Esophagus (tissue), 2 donors: Measurements from ENCODE around the gene DGUOK. TPM values are rescaled to one million over a fixed set of nuclear protein-coding genes. Genes with fewer than 3 reads are reported as not detected.

Experiments used
- H3K27ac ChIP-seq, 2 donors: one replicate each; pipeline ENCODE4 v1.5.1; 2013; ENCODE audit warnings: low read depth in 2 of 2, mild to moderate bottlenecking in 2 of 2, inconsistent platforms in 1 of 2, low read length in 1 of 2, moderate library complexity in 1 of 2
- H3K27me3 ChIP-seq, 2 donors: one replicate each; pipeline ENCODE4 v1.6.1; 2013; ENCODE audit warnings: low read length in 2 of 2, control low read depth in 1 of 2, mild to moderate bottlenecking in 1 of 2; ENCODE audit not compliant: insufficient read depth in 2 of 2, control insufficient read depth in 1 of 2
- H3K36me3 ChIP-seq, 2 donors: one replicate each; pipeline ENCODE4 v1.6.1; 2013; ENCODE audit warnings: low read length in 1 of 2; ENCODE audit not compliant: control insufficient read depth in 2 of 2, insufficient read depth in 2 of 2
- H3K4me1 ChIP-seq, 2 donors: one replicate each; pipeline ENCODE4 v1.6.1; 2013; ENCODE audit warnings: low read length in 1 of 2; ENCODE audit not compliant: control insufficient read depth in 2 of 2, insufficient read depth in 2 of 2
- H3K4me3 ChIP-seq, 2 donors: one replicate each; pipeline ENCODE4 v1.5.1; 2013; ENCODE audit warnings: low read length in 2 of 2, mild to moderate bottlenecking in 2 of 2, low read depth in 1 of 2, moderate library complexity in 1 of 2
- H3K9me3 ChIP-seq, 2 donors: one replicate each; pipeline ENCODE4 v1.6.1; 2013; ENCODE audit warnings: mild to moderate bottlenecking in 2 of 2, low read depth in 1 of 2, low read length in 1 of 2, moderate library complexity in 1 of 2; ENCODE audit not compliant: control insufficient read depth in 2 of 2, insufficient read depth in 1 of 2
- WGBS, 2 donors: extraction: QIAGEN DNeasy Blood & Tissue Kit; methylation state at CpG; one replicate each; pipeline ENCODE4 v1.1.7; 2013; 5-methylcytosine and 5-hydroxymethylcytosine counted together
- polyA plus RNA-seq, 2 donors: library from polyadenylated mRNA; stranded (reverse); fragments of 200-250 nt; gene quantifications; one replicate each; pipeline ENCODE4 v1.2.3, GENCODE V29; 2013
- donor health status: healthy with polysubstance abuse.
- donor health status: Bipolar disorder and iron deficiency.

DGUOK gene
- polyA plus RNA-seq, 2 donors, result 42.8 to 45.6 TPM

DNA sequence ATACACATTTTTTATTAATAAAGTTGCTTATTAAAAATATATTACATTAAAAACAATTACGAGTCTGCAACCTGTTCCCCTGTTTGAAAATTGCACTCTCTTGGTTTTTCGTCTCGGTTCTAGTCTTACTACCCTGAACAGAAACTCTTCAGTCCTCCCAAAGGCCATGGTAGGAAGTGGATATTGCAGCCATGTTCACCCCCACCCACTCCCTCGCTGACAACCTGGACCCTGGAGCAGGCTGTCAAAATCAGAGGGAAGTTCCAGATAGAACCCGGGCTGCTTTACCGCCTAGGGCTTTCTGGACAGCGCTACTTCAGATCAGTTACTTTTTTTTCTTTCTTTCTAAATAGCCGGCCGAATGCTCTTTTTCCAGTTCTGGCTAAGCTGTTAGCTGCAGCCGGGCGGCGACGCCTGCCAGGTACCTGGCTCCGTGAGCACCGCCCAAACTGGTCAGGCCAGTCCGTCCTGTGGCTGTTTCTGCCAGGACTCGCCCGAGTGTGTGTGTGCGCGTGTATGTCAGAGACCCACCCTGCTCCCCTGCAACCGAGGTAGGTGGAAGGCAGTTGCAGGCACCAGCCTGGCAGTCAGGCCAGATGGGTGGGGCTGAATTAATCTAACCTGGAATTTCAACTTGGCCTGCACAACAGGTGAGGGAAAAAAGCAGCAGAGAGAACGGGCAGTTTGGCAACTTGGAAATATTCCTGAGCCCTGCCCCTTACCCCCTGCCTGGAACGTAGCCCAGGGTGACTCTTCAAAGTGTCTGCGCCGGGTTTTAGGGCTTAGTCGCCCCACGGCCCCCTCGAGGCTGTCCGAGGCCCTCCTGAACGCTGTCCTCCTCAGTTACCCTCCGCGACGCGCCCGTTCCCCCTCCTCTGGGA, 56.9 kb downstream of the DGUOK start:
- H3K4me3 ChIP-seq, result peak overlapping the region; percentile 71 to 90
- 16 to 24% methylated on average over 35 of the region's 35 CpGs for WGBS, 2 donors
- peaks cover 16 to 30% of the 10 kb centered on the region in 2 donors for H3K4me1 ChIP-seq
- H3K9me3 ChIP-seq, result no peaks in the 10 kb centered on the region
- no peaks in the 10 kb centered on the region for H3K36me3 ChIP-seq
- H3K27ac ChIP-seq, result peak overlapping the region; percentile 96 to 97
- H3K27me3 ChIP-seq, result no peaks in the 10 kb centered on the region

DNA sequence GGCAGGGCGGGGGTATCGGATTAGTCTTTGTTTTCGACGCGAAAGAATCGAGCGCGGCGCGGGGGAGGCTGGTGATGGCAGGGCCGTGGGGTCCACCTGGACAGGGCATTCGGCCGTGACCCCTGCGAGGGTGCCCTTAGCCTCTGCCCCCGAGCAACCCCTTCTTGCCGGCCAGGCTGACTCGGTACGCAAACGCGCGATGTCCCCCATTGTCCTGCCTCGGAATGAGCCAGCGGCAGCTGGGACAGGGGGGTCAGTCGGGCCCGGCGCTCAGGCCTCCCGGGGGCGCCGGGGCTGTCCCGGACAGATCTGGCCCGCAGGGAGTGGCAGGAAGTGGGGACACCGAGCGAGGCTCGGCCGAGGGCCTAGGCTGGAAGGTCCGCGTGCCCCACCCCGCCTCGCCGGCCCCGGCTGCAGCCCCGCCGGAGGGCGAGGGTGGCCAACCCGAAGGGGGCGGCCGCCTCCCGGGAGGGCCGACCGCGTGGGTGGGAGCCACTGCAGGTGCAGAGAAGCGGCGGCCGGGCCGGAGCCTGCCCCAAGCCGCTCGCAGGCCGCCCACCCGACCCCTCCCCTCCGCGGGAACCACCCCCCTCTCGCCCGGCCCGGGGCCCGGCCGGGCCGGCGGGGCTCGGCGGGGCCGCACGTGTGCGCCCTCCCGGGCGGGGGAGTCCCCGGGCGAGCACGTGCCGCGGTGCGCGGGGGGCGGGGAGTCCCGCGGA, 57.7 kb downstream of the DGUOK start, which contains the start of gene TET3:
Gene TET3, plus strand, starts transcription at position 708 of the 719 bp plus-strand sequence. CDS start 1,494 bp downstream, outside the sequence.
- whole genome bisulfite sequencing, 2 donors, result 1 to 2% methylated on average over 48 to 85 of the region's 85 CpGs
- H3K36me3 ChIP-seq, result no peaks in the 10 kb centered on the region
- peak within 1 kb of the TSS; percentile 71 to 90 for H3K4me3 ChIP-seq
- no peaks in the 10 kb centered on the region for H3K9me3 ChIP-seq
- H3K27me3 ChIP-seq, result no peaks in the 10 kb centered on the region
- H3K27ac ChIP-seq, result peak within 1 kb of the TSS; percentile 87 to 97
- peaks cover 20 to 33% of the 10 kb centered on the region in 2 donors for H3K4me1 ChIP-seq

DNA sequence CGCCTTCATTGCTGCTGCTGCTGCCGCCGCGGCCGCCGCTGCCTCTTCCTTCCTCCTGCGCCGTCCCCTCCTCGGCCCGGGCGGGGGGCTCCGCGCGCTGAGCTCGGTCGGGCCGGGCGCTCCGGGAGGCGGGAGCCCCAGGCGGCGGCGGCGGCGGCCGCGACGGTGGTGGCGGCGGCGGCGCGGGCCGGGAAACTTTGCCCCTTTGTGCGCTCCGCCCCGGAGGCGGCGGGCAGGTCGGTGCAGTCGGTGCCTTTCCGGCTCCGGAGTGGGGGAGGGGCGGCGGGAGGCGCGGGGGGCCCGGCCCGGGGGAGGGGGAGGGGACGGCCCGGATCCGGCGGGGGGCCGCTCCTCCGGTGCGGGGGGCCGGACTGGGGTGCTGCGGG, 58.2 kb downstream of the DGUOK start:
- peak overlapping the region; percentile 71 to 90 for H3K4me3 ChIP-seq
- H3K9me3 ChIP-seq, result no peaks in the 10 kb centered on the region
- no peaks in the 10 kb centered on the region for H3K27me3 ChIP-seq
- no peaks in the 10 kb centered on the region for H3K36me3 ChIP-seq
- peaks cover 20 to 33% of the 10 kb centered on the region in 2 donors for H3K4me1 ChIP-seq
- 0 to 1% methylated on average over 7 to 53 of the region's 58 CpGs for WGBS, 2 donors
- peak overlapping the region; percentile 87 to 97 for H3K27ac ChIP-seq

DNA sequence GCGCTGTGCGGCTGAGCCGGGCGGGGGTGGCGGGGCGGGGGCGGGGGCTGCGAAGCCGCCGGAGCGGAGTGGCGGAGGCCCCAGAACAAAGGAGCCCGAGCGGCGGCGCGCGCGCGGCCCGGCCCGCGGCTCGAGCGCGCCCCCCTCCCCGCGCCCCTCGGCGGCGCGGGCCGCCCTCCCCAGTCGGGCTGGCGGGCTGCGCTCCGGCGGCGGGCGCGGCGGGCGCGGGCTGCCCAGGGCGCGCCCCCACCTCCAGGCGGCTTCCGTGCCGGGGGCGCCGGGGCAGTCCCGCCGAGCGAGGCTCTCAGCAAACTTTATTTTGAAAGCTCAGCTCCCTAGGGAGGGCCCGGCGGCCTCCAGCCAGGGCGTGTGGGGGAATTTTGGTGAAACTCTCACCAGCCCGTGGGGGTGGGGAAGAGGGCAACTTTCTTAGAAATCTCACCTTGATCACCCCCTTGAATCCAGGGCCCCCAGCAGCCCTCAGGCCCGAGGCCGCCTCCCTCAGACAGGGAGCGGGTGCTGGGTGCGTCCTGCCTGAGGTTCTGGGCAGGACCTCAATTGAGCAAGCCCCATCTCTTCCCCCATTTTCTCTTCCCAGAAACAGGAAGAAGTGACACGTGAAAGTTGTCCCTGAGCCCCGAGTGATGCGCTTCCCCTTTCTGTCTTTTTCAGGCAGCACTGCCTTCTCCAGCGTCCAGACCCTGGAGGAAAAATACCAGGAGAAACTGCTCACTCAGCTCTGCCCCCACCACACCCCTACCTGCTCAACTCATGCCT, 58.8 kb downstream of the DGUOK start:
- no peaks in the 10 kb centered on the region for H3K9me3 ChIP-seq
- 2 to 5% methylated on average over 22 to 66 of the region's 66 CpGs for WGBS, 2 donors
- H3K36me3 ChIP-seq, result peaks cover 0 to 4% of the 10 kb centered on the region in 2 donors
- H3K27ac ChIP-seq, result peak overlapping the region; percentile 87 to 97
- no peaks in the 10 kb centered on the region for H3K27me3 ChIP-seq
- peak overlapping the region; percentile 55 to 90 for H3K4me3 ChIP-seq
- H3K4me1 ChIP-seq, result peaks cover 20 to 35% of the 10 kb centered on the region in 2 donors

DNA sequence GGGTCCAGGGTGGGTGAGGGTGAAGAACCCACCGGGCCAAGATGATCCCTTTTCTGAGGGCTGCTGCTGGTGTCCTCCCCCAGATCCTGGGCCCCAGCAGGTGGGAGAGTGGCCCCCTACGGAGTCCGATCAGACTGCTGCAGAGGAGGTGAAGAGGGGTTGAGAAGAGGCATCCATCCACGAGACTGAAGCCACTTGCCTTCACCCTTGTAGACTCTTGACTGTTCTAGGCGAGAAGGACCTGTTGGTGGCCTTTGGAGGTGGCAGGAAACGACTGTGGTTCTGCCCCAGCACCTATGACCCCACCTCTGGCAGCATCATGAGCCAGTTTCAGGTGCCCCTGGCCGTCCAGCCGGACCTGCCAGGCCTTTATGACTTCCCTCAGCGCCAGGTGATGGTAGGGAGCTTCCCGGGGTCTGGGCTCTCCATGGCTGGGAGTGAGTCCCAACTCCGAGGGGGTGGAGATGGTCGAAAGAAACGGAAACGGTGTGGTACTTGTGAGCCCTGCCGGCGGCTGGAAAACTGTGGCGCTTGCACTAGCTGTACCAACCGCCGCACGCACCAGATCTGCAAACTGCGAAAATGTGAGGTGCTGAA, 59.5 kb downstream of the DGUOK start:
- WGBS, 2 donors, result 76 to 81% methylated on average over 21 of the region's 21 CpGs
- Histone ChIP-seq H3K36me3 (peaks cover 0 to 4% of the 10 kb centered on the region in 2 donors), H3K27me3 (no peaks in the 10 kb centered on the region), H3K27ac (peak overlapping the region; percentile 87 to 97), H3K4me3 (peak overlapping the region; percentile 55 to 90), H3K9me3 (no peaks in the 10 kb centered on the region), H3K4me1 (peaks cover 20 to 35% of the 10 kb centered on the region in 2 donors)

DNA sequence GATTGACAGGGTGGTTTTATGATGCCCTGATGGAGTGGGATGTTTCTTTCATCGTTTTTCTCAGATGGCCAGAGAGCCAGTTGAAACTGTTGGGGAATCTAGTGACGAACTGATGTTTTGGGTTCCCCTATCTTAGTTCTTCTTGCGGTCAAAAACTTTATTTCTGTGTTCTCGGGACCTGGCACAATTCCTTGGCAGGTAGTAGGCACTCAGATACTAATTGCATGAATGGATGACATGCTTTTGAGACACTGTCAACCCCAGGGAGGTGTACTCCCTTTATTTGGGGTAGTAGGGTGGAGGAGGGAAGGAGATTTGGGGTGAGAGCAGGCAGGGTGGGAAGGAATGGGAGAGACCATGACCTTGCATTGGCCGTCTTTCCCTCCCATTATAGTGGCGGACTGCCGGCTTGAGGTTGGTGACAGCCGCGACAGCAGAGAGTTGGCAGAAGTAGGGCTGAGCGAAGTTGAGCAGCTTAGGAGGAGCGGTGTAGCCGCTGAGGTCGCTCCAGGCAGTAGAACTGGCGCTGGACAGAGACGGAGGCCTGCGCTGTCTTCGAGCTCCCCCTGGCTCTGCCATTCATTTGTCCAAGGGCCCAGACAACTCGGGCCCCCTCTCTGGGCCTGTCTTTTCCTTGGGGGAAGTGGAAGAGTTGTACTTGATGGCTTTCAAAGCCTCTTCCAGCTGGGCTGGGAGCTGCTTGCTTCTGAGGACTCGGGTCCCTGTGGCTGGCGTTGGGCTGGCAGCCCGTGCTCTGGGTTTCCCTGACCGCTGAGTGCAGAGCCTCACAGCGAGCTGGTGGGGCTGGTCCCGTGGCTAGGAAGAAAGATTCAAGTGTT, 60.6 kb downstream of the DGUOK start:
- H3K4me1 ChIP-seq, result peaks cover 15 to 34% of the 10 kb centered on the region in 2 donors
- peak overlapping the region; percentile 41 to 90 for H3K4me3 ChIP-seq
- H3K27ac ChIP-seq, result peak overlapping the region; percentile 40 to 72
- H3K27me3 ChIP-seq, result no peaks in the 10 kb centered on the region
- no peaks in the 10 kb centered on the region for H3K9me3 ChIP-seq
- peaks cover 0 to 4% of the 10 kb centered on the region in 2 donors for H3K36me3 ChIP-seq
- 33 to 34% methylated on average over 24 of the region's 24 CpGs for WGBS, 2 donors

DNA sequence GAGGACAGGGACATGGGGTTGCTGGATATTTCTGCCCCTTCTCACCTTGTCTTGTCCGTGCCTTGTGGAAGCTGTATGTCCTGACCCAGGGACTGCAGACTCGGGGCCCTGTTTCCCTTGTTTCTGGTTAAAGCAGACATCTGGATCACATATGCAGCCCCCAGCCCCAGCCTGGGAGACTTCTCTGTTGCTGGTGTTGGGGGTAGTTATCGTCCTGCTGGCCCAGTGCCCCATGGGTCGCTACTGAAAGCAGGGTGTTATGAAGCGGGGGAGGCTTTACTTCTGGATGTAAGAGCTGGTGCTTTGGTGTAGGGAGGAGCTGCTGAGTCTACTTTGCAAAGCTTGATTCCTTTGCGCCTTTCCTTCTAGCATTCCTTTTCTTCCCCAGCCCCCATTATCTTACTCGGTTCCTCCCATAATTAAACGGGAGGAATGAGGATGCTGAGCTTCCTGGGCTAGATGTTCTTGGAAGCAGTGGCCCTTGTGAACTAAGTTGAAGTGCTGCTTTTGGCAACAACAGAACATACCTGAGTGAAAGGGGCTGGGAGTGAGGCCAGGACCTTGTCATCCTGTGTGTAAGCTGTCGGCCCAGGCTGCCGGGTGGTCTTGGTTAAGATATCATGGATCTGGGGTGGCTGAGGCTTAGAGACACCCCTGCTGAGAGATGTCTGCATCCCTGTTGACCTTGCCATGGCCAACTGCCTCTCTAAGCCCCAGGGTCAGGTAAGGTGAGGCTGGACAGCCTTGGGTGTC, 61.4 kb downstream of the DGUOK start:
- H3K27ac ChIP-seq, result peak overlapping the region in 1 of 2 donors; percentile 40
- no peaks in the 10 kb centered on the region for H3K27me3 ChIP-seq
- H3K9me3 ChIP-seq, result no peaks in the 10 kb centered on the region
- peaks cover 0 to 4% of the 10 kb centered on the region in 2 donors for H3K36me3 ChIP-seq
- H3K4me1 ChIP-seq, result peaks cover 13 to 31% of the 10 kb centered on the region in 2 donors
- WGBS, 2 donors, result 39 to 44% methylated on average over 10 of the region's 10 CpGs
- peak overlapping the region; percentile 41 to 90 for H3K4me3 ChIP-seq

DNA sequence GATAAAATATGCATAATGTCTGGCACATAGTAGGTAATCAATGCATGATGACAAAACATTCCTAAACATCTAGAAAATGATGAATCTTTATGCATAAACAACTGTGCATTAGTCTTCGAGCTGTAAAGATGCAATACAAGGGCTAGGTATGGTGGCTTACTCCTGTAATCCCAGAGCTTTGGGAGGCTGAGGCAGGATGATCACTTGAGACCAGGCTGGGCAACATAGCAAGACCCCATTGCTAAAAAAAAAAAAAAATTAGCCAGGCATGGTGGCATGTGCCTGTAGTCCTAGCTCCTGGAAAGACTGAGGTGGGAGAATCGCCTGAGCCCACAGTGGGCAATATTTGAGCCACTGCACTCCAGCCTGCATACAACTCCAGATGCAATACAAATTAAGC, 63.3 kb downstream of the DGUOK start:
- no peak overlapping the region for H3K4me3 ChIP-seq
- peaks cover 0 to 4% of the 10 kb centered on the region in 2 donors for H3K36me3 ChIP-seq
- peaks cover 13 to 33% of the 10 kb centered on the region in 2 donors for H3K4me1 ChIP-seq
- no peaks in the 10 kb centered on the region for H3K27me3 ChIP-seq
- H3K9me3 ChIP-seq, result no peaks in the 10 kb centered on the region
- H3K27ac ChIP-seq, result no peak overlapping the region
- 95 to 97% methylated on average over 2 of the region's 2 CpGs for WGBS, 2 donors
